ENCODE data around the gene ACTL8. TPM values are rescaled to one million over a fixed set of nuclear protein-coding genes. Genes with fewer than 3 reads are reported as not detected.

The ACTL8 gene
- total and polyA plus RNA-seq, 12 donors: not detected

GRCh38 chr1:17734609-17735008 lies 20.5 kb upstream of the ACTL8 start:
- H3K36me3 ChIP-seq: no peaks in the 10 kb centered on the region
- peaks cover 0 to 30% (median 7%) of the 10 kb centered on the region in 7 donors for H3K27me3 ChIP-seq
- DNase-seq: no peak
- no peak overlapping the region for H3K27ac ChIP-seq
- TF ChIP-seq CTCF (IDR thresholded peaks at IDR 0.05): no peak
- ATAC-seq: no peak
- no peaks in the 10 kb centered on the region for H3K9me3 ChIP-seq
- 84% methylated on average over 7 of the region's 7 CpGs for WGBS, 2 donors
- no peaks in the 10 kb centered on the region for H3K4me1 ChIP-seq
- intact Hi-C loops (cut with DNase I): no loop called here
- H3K4me3 ChIP-seq: no peak overlapping the region

GRCh38 chr1:17735348-17735747 lies 19.8 kb upstream of the ACTL8 start:
- DNase-seq (no peak), ATAC-seq (no peak)
- intact Hi-C loops (cut with DNase I): no loop called here
- no peak overlapping the region for H3K4me3 ChIP-seq
- 76 to 82% methylated on average over 2 of the region's 2 CpGs for WGBS, 2 donors
- H3K27ac ChIP-seq: no peak overlapping the region
- H3K27me3 ChIP-seq: peaks cover 0 to 32% (median 12%) of the 10 kb centered on the region in 7 donors
- H3K9me3 ChIP-seq: no peaks in the 10 kb centered on the region
- no peak for TF ChIP-seq CTCF (IDR thresholded peaks at IDR 0.05)
- H3K4me1 ChIP-seq: no peaks in the 10 kb centered on the region
- no peaks in the 10 kb centered on the region for H3K36me3 ChIP-seq

GRCh38 chr1:17735793-17736192 lies 19.3 kb upstream of the ACTL8 start:
- intact Hi-C loops (cut with DNase I): no loop called here
- no peak for ATAC-seq

GRCh38 chr1:17736625-17737024 lies 18.5 kb upstream of the ACTL8 start:
- peaks cover 0 to 45% (median 24%) of the 10 kb centered on the region in 7 donors for H3K27me3 ChIP-seq

More at GRCh38 chr1:17735793-17736192, 19.3 kb upstream of the ACTL8 start:
- Histone ChIP-seq H3K4me1 (no peaks in the 10 kb centered on the region), H3K36me3 (no peaks in the 10 kb centered on the region), H3K27ac (no peak overlapping the region), H3K27me3 (peaks cover 0 to 36% (median 16%) of the 10 kb centered on the region in 7 donors), H3K9me3 (no peaks in the 10 kb centered on the region), H3K4me3 (no peak overlapping the region)
- no peak for DNase-seq
- 54 to 55% methylated on average over 7 of the region's 7 CpGs for WGBS, 2 donors
- TF ChIP-seq CTCF (IDR thresholded peaks at IDR 0.05): no peak

More at GRCh38 chr1:17736625-17737024, 18.5 kb upstream of the ACTL8 start:
- intact Hi-C loops (cut with DNase I): no loop called here
- 55 to 66% methylated on average over 6 of the region's 6 CpGs for WGBS, 2 donors
- H3K9me3 ChIP-seq: no peaks in the 10 kb centered on the region
- H3K27ac ChIP-seq: no peak overlapping the region
- ATAC-seq (no peak), DNase-seq (no peak)
- no peaks in the 10 kb centered on the region for H3K36me3 ChIP-seq
- H3K4me3 ChIP-seq: no peak overlapping the region
- H3K4me1 ChIP-seq: no peaks in the 10 kb centered on the region
- TF ChIP-seq CTCF (IDR thresholded peaks at IDR 0.05): no peak

All from heart right ventricle (tissue), 16 donors.